Vagina (tissue), 2 donors: ENCODE results near the gene ZNF521.

Experiments
- POLR2A ChIP-seq, 2 donors: fragments of 450-650 bp; IDR thresholded peaks; one replicate each; pipeline ENCODE4 v1.6.1; 2017; ENCODE audit warnings: antibody characterized with exemption in 2 of 2, mild to moderate bottlenecking in 2 of 2, moderate library complexity in 2 of 2
- TF ChIP-seq, protein P1 (sequence below), 3 experiments: fragments of 450-650 bp in 2 of 3; fragments of 200-600 bp in 1 of 3; sonication (generic) in 1 of 3; IDR thresholded peaks; one replicate each; pipeline ENCODE4 v1.5.1; 2017 to 2019; ENCODE audit warnings: antibody characterized with exemption in 3 of 3, mild to moderate bottlenecking in 2 of 3, moderate library complexity in 2 of 3

DNA sequence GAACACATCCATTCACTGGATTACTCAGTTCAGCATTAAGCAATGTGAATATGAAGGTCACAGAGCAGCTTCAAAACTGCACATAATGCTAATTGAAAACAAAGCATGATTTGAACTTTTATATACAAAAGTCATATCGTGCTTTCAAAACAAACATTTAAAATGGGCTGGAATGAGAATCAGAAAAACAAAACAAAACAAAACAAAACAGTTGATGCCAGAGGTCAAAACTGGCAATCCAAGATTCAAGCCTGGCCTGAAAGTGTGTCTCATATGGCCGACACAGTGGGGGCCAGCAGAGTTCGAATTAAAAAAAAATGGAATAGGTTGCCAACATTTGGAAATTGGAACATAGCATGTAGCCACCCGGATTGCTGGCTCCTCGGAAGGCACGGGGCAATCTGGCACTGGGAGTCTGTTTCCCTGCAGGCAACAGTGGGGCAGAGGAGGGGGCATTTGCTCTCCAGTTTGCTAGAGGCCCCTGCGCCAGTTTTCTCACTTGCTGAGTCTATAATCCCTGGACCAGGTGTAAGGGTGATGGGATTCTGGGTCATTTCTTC, 294.4 kb downstream of the ZNF521 start:
- no peak for TF ChIP-seq POLR2A (IDR thresholded peaks at IDR 0.05)
- TF ChIP-seq, protein P1, sequence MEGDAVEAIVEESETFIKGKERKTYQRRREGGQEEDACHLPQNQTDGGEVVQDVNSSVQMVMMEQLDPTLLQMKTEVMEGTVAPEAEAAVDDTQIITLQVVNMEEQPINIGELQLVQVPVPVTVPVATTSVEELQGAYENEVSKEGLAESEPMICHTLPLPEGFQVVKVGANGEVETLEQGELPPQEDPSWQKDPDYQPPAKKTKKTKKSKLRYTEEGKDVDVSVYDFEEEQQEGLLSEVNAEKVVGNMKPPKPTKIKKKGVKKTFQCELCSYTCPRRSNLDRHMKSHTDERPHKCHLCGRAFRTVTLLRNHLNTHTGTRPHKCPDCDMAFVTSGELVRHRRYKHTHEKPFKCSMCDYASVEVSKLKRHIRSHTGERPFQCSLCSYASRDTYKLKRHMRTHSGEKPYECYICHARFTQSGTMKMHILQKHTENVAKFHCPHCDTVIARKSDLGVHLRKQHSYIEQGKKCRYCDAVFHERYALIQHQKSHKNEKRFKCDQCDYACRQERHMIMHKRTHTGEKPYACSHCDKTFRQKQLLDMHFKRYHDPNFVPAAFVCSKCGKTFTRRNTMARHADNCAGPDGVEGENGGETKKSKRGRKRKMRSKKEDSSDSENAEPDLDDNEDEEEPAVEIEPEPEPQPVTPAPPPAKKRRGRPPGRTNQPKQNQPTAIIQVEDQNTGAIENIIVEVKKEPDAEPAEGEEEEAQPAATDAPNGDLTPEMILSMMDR (IDR thresholded peaks at IDR 0.05) = no peak
